ENCODE measurements around the gene COL21A1. TPM values are rescaled to one million over a fixed set of nuclear protein-coding genes. Genes with fewer than 3 reads are reported as not detected.

COL21A1 gene
- total and polyA plus RNA-seq, 2 of the 13 experiments (the other 11 are each of a cell fraction or from before 2014, with no cell fraction given), result 0.13 TPM; not detected in 1

GRCh38 chr6:56109149-56109548, 138.2 kb downstream of the COL21A1 start:
- no peak overlapping the region for H2AFZ ChIP-seq (ENCODE audit: low read length)
- POLR2A ChIA-PET, result no interaction called here
- H4K20me1 ChIP-seq (ENCODE audit: insufficient read depth, low read length), result no peaks in the 10 kb centered on the region
- intact Hi-C loops (cut with micrococcal nuclease; ENCODE audit: unreplicated experiment) (no loop called here), in situ Hi-C loops (cut with HindIII; ENCODE audit: extremely low pct_ligation_motif_present, low pct_unique_long_range_greater_than_20kb) (no loop called here)
- no peaks in the 10 kb centered on the region for H3K79me2 ChIP-seq (ENCODE audit: insufficient read depth, low read length)
- no peak for DNase-seq (ENCODE audit: low spot score)
- no peaks in the 10 kb centered on the region for H3K9me3 ChIP-seq (ENCODE audit: low read length)
- H3K4me3 ChIP-seq (replicated peaks in 1 of 3; ENCODE audit: insufficient read depth in 1 of 3, low read depth in 2 of 3, low read length in 3 of 3), result no peak overlapping the region
- H3K4me2 ChIP-seq (ENCODE audit: low read depth, low read length), result no peak overlapping the region
- H3K27me3 ChIP-seq (ENCODE audit: control insufficient read depth in 1 of 2, insufficient read depth in 2 of 2, low read length in 2 of 2), result no peaks in the 10 kb centered on the region
- no peak overlapping the region for H3K9ac ChIP-seq (ENCODE audit: insufficient read depth, low read depth, low read length)
- TF ChIP-seq KAT2B (IDR thresholded peaks at IDR 0.05; ENCODE audit: borderline replicate concordance, low read depth, low read length) (no peak), ZFP62 (CRISPR knock-in tag; IDR thresholded peaks at IDR 0.05) (no peak), HNF4A (CRISPR knock-in tag; IDR thresholded peaks at IDR 0.05) (no peak), NR2C2 (CRISPR knock-in tag; IDR thresholded peaks at IDR 0.05; ENCODE audit: borderline replicate concordance) (no peak), SIX4 (CRISPR knock-in tag; IDR thresholded peaks at IDR 0.05) (no peak), TEAD3 (CRISPR knock-in tag; optimal IDR thresholded peaks at IDR 0.05; ENCODE audit: borderline replicate concordance) (no peak)
- H3K27ac ChIP-seq (ENCODE audit: extremely low read length, insufficient read depth, low read length), result no peak overlapping the region
- no peak for ATAC-seq
- FAIRE-seq, result no peak
- no peaks in the 10 kb centered on the region for H3K4me1 ChIP-seq (ENCODE audit: insufficient read depth, low read length)
- no TSS peak for BruUV-seq (replicated peaks)
- no peaks in the 10 kb centered on the region for H3K36me3 ChIP-seq (replicated peaks in 1 of 2; ENCODE audit: control insufficient read depth in 1 of 2, insufficient read depth in 2 of 2, low read length in 2 of 2)
- CTCF ChIA-PET (ENCODE audit: low intra/inter-chr PET ratio, low total read pairs), result no interaction called here

DNA sequence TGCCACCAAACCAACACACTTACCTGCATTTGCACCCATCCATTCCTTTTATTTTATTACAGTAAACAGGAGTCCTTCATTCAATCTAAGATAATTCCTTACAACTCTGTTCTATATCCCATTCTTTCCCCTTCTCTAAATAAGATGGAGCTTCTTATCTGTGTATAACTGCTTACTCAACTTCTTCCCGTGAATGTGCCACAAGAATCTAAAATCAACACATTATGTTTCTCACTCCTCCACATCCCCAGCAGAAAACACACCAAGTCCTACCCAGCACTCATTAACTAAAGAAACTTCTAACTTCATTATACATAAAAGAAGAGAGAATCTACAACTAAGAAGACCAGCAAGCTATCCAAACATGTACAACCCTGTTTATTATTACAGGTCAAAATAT, 141.1 kb downstream of the COL21A1 start:
- no peaks in the 10 kb centered on the region for H3K36me3 ChIP-seq (replicated peaks in 1 of 2; ENCODE audit: control insufficient read depth in 1 of 2, insufficient read depth in 2 of 2, low read length in 2 of 2)
- no peak overlapping the region for H3K4me2 ChIP-seq (ENCODE audit: low read depth, low read length)
- ATAC-seq, result no peak
- H3K27me3 ChIP-seq (ENCODE audit: control insufficient read depth in 1 of 2, insufficient read depth in 2 of 2, low read length in 2 of 2), result no peaks in the 10 kb centered on the region
- POLR2A ChIA-PET, result no interaction called here
- H4K20me1 ChIP-seq (ENCODE audit: insufficient read depth, low read length), result no peaks in the 10 kb centered on the region
- 0% methylated on average over 1 of the region's 1 CpG for WGBS (ENCODE audit: low lambda C conversion rate)
- no peak for DNase-seq (ENCODE audit: low spot score)
- no peaks in the 10 kb centered on the region for H3K79me2 ChIP-seq (ENCODE audit: insufficient read depth, low read length)
- in situ Hi-C loops (cut with HindIII; ENCODE audit: extremely low pct_ligation_motif_present, low pct_unique_long_range_greater_than_20kb) (no loop called here), intact Hi-C loops (cut with micrococcal nuclease; ENCODE audit: unreplicated experiment) (no loop called here)
- BruUV-seq (replicated peaks), result no TSS peak
- H3K4me3 ChIP-seq (replicated peaks in 1 of 3; ENCODE audit: insufficient read depth in 1 of 3, low read depth in 2 of 3, low read length in 3 of 3), result no peak overlapping the region
- H3K9me3 ChIP-seq (ENCODE audit: low read length), result no peaks in the 10 kb centered on the region
- H2AFZ ChIP-seq (ENCODE audit: low read length), result no peak overlapping the region
- FAIRE-seq, result no peak
- no peak overlapping the region for H3K9ac ChIP-seq (ENCODE audit: insufficient read depth, low read depth, low read length)
- CTCF ChIA-PET (ENCODE audit: low intra/inter-chr PET ratio, low total read pairs), result no interaction called here
- no peak overlapping the region for H3K27ac ChIP-seq (ENCODE audit: extremely low read length, insufficient read depth, low read length)
- H3K4me1 ChIP-seq (ENCODE audit: insufficient read depth, low read length), result no peaks in the 10 kb centered on the region
- TF ChIP-seq SAP130 (CRISPR knock-in tag; IDR thresholded peaks at IDR 0.05; ENCODE audit: low read depth) (no peak), ZNF354B (CRISPR knock-in tag; IDR thresholded peaks at IDR 0.05) (no peak), HOXA3 (CRISPR knock-in tag; IDR thresholded peaks at IDR 0.05) (no peak), THAP9 (CRISPR knock-in tag; IDR thresholded peaks at IDR 0.05; ENCODE audit: borderline replicate concordance) (no peak), BORCS8-MEF2B (CRISPR knock-in tag; IDR thresholded peaks at IDR 0.05) (no peak), TEAD2 (CRISPR knock-in tag; IDR thresholded peaks at IDR 0.05) (no peak), ZHX1 (CRISPR knock-in tag; IDR thresholded peaks at IDR 0.05; ENCODE audit: low read depth) (no peak), PHB2 (IDR thresholded peaks at IDR 0.05; ENCODE audit: partially characterized antibody) (no peak)
- TF ChIP-seq, protein P1, sequence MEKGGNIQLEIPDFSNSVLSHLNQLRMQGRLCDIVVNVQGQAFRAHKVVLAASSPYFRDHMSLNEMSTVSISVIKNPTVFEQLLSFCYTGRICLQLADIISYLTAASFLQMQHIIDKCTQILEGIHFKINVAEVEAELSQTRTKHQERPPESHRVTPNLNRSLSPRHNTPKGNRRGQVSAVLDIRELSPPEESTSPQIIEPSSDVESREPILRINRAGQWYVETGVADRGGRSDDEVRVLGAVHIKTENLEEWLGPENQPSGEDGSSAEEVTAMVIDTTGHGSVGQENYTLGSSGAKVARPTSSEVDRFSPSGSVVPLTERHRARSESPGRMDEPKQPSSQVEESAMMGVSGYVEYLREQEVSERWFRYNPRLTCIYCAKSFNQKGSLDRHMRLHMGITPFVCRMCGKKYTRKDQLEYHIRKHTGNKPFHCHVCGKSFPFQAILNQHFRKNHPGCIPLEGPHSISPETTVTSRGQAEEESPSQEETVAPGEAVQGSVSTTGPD (CRISPR knock-in tag; IDR thresholded peaks at IDR 0.05), result no peak

All from HepG2 (cell line).